ENCODE measurements around the gene SLC23A1. TPM values are rescaled to one million over a fixed set of nuclear protein-coding genes. Genes with fewer than 3 reads are reported as not detected.

Gene SLC23A1
- total RNA-seq, 1 donor from 2014 or later = not detected

Other genes starting within 250 kb of the SLC23A1 start
- 26.1 TPM for gene SIL1, start 184.9 kb downstream of the SLC23A1 start, total RNA-seq
- 169 TPM for gene MATR3, start 89.6 kb downstream of the SLC23A1 start, total RNA-seq
- gene PAIP2, start 41.4 kb downstream of the SLC23A1 start, total RNA-seq = 86.6 TPM
- gene MZB1, start 6.6 kb upstream of the SLC23A1 start, total RNA-seq = 0.52 TPM
- 23.5 TPM for gene PROB1, start 11.8 kb upstream of the SLC23A1 start, total RNA-seq
- 12.0 TPM for gene SPATA24, start 20.8 kb upstream of the SLC23A1 start, total RNA-seq
- 16.2 TPM for gene DNAJC18, start 56.2 kb upstream of the SLC23A1 start, total RNA-seq
- gene ECSCR, start 79.4 kb upstream of the SLC23A1 start, total RNA-seq = 17.2 TPM
- not detected for gene SMIM33, start 87.7 kb upstream of the SLC23A1 start, total RNA-seq
- gene STING1, start 99.5 kb upstream of the SLC23A1 start, total RNA-seq = 14.6 TPM
- gene UBE2D2, start 178.0 kb upstream of the SLC23A1 start, total RNA-seq = 81.9 TPM

Data from skeletal muscle tissue (tissue), 1 donor.